GM23338 (cell line): ENCODE measurements around the gene JUP.

ENCODE experiments used
- CREB1 ChIP-seq: fragments of 250-450 bp; sonication (Bioruptor Pico); IDR thresholded peaks from 2 replicates; pipeline ENCODE4 v1.5.0; 2020; ENCODE audit warnings: low read depth, mild to moderate bottlenecking, moderate library complexity
- CTCF ChIP-seq, 2 experiments: fragments of 200-600 bp in 1 of 2; sonication (generic) in 1 of 2; conservative IDR thresholded peaks; 2 replicates each; pipeline versions ENCODE4 v1.5.1 to v1.6.1; 2016 to 2017; ENCODE audit warnings: antibody characterized with exemption in 2 of 2, low read depth in 2 of 2, mild to moderate bottlenecking in 2 of 2, moderate library complexity in 1 of 2
- ETS1 ChIP-seq: IDR thresholded peaks from 2 replicates; pipeline ENCODE4 v1.6.1; 2016; ENCODE audit warnings: antibody characterized with exemption
- EZH2 ChIP-seq: fragments of 200-600 bp; sonication (generic); IDR thresholded peaks from one replicate; pipeline ENCODE4 v1.8.0; 2017; ENCODE audit warnings: antibody characterized with exemption, mild to moderate bottlenecking, low read depth; ENCODE audit not compliant: unreplicated experiment
- EZH2phosphoT487 ChIP-seq: fragments of 200-600 bp; sonication (generic); IDR thresholded peaks from one replicate; pipeline ENCODE4 v1.8.1; 2018; ENCODE audit warnings: antibody characterized with exemption; ENCODE audit not compliant: unreplicated experiment
- JUNB ChIP-seq: IDR thresholded peaks from one replicate; pipeline ENCODE4 v1.6.1; 2016; ENCODE audit warnings: antibody characterized with exemption; ENCODE audit not compliant: unreplicated experiment
- NANOG ChIP-seq: IDR thresholded peaks from 2 replicates; pipeline ENCODE4 v1.6.1; 2016; ENCODE audit warnings: antibody characterized with exemption, borderline replicate concordance
- POLR2AphosphoS5 ChIP-seq: IDR thresholded peaks from 2 replicates; pipeline ENCODE4 v1.6.1; 2016; ENCODE audit warnings: antibody characterized with exemption, low read depth
- REST ChIP-seq: IDR thresholded peaks from one replicate; pipeline ENCODE4 v1.6.1; 2018; ENCODE audit warnings: antibody characterized with exemption; ENCODE audit not compliant: unreplicated experiment
- ZNF114 ChIP-seq: fragments of 250-450 bp; sonication (Bioruptor Pico); IDR thresholded peaks from 2 replicates; pipeline ENCODE4 v1.5.0; 2020; ENCODE audit warnings: mild to moderate bottlenecking, moderate library complexity
- ZNF331 ChIP-seq: fragments of 250-450 bp; sonication (Bioruptor Pico); IDR thresholded peaks from 2 replicates; pipeline ENCODE4 v1.5.0; 2020; ENCODE audit warnings: low read depth, mild to moderate bottlenecking, moderate library complexity
- ZNF462 ChIP-seq: fragments of 250-450 bp; sonication (Bioruptor Pico); IDR thresholded peaks from 2 replicates; pipeline ENCODE4 v1.5.0; 2020; ENCODE audit warnings: mild to moderate bottlenecking, moderate library complexity

GRCh38 chr17:41823580-41823979 is 37.1 kb upstream of the JUP start:
- TF ChIP-seq CTCF (conservative IDR thresholded peaks at IDR 0.05; ENCODE audit: low read depth in 2 of 2) (no peak), EZH2 (no peak), EZH2phosphoT487 (no peak), ZNF331 (CRISPR knock-in tag) (no peak), POLR2AphosphoS5 (no peak), REST (no peak), NANOG (no peak), JUNB (no peak), ZNF462 (no peak), CREB1 (CRISPR knock-in tag) (no peak), ZNF114 (CRISPR knock-in tag) (no peak), ETS1 (no peak)
